K562 (cell line): ENCODE measurements around the gene MARS1. TPM values are rescaled to one million over a fixed set of nuclear protein-coding genes. Genes with fewer than 3 reads are reported as not detected.

ENCODE experiments used
- ATAC-seq: fragments of 200-7000 bp; cut with Tn5 transposase; 3 replicates; pipeline ENCODE4 v1.9.1; 2020; ENCODE audit warnings: moderate library complexity
- BruUV-seq: library from RNA; stranded (reverse); fragments of 400-500 nt; replicated peaks from 2 replicates; lab custom pipeline; 2021; lab: Mats Ljungman, UMichigan
- CTCF ChIA-PET: fragments of 300-600 bp; formaldehyde crosslinking; extraction: SDS; loops from one replicate; lab custom pipeline; 2021; ENCODE audit warnings: low intra/inter-chr PET ratio; lab: Yijun Ruan, JAX
- POLR2A ChIA-PET: fragments of 300-600, 350-650 bp; sonication (Branson Sonifier 250); formaldehyde crosslinking; extraction: SDS; loops from one replicate; lab custom pipeline; 2021; ENCODE audit warnings: antibody characterized with exemption, inconsistent platforms; lab: Yijun Ruan, JAX
- DNase-seq, 4 experiments: peaks; one replicate each; pipeline versions ENCODE4 v3.0.0 to v3.0.0-alpha.2; 2011 to 2018; ENCODE audit warnings: low spot score in 3 of 4, mixed read lengths in 3 of 4; ENCODE audit errors: extremely low read depth in 1 of 4
- FAIRE-seq: peaks from 2 replicates; lab custom pipeline; 2011; peaks lifted over from hg19 to GRCh38; lab: Jason Lieb, UNC
- H2AFZ ChIP-seq: 2 replicates; pipeline ENCODE4 v1.6.0; 2011; ENCODE audit warnings: low read depth, low read length, control low read depth, inconsistent platforms
- H3K27ac ChIP-seq: fragments of 200-600 bp; 3 replicates; pipeline ENCODE4 v1.8.0; 2011; ENCODE audit warnings: low read depth, mild to moderate bottlenecking, control low read depth, inconsistent platforms, low read length, moderate library complexity, mixed read lengths; ENCODE audit errors: extremely low read depth
- H3K27me3 ChIP-seq, 2 experiments: fragments of 300-600 bp in 1 of 2; 2 replicates in 1 of 2; 3 replicates in 1 of 2; pipeline versions ENCODE4 v1.6.0 to v1.8.0; 2011; ENCODE audit warnings: inconsistent platforms in 2 of 2, low read length in 2 of 2, mild to moderate bottlenecking in 1 of 2, mixed read lengths in 1 of 2, moderate library complexity in 1 of 2; ENCODE audit not compliant: control insufficient read depth in 2 of 2, insufficient read depth in 2 of 2
- H3K36me3 ChIP-seq: fragments of 300-600 bp; 3 replicates; pipeline ENCODE4 v1.8.0; 2011; ENCODE audit warnings: mild to moderate bottlenecking, low read length, inconsistent platforms; ENCODE audit not compliant: control insufficient read depth, insufficient read depth
- H3K4me1 ChIP-seq, 2 experiments: fragments of 200-600 bp in 1 of 2; replicated peaks in 1 of 2; 2 replicates in 1 of 2; 3 replicates in 1 of 2; pipeline versions ENCODE4 v1.5.1 to v1.8.0; 2011; ENCODE audit warnings: inconsistent platforms in 2 of 2, low read length in 2 of 2, mild to moderate bottlenecking in 1 of 2, mixed read lengths in 1 of 2, moderate library complexity in 1 of 2; ENCODE audit not compliant: control insufficient read depth in 2 of 2, insufficient read depth in 2 of 2
- H3K4me2 ChIP-seq: 2 replicates; pipeline ENCODE4 v1.6.1; 2011; ENCODE audit warnings: low read length, control low read depth, inconsistent platforms, mixed read lengths; ENCODE audit not compliant: insufficient read depth
- H3K4me3 ChIP-seq: fragments of 200-600 bp; sonication (generic), shearing (Covaris generic); 2 replicates; pipeline ENCODE4 v1.5.1; 2016; ENCODE audit warnings: control low read depth, inconsistent platforms
- H3K79me2 ChIP-seq: fragments of 200-600 bp; 3 replicates; pipeline ENCODE4 v1.8.0; 2011; ENCODE audit warnings: low read length, inconsistent platforms; ENCODE audit not compliant: control insufficient read depth, insufficient read depth
- H3K9ac ChIP-seq, 2 experiments: 2 replicates each; pipeline versions ENCODE4 v1.6.0 to v1.6.1; 2011; ENCODE audit warnings: low read depth in 2 of 2, low read length in 2 of 2, control low read depth in 1 of 2, inconsistent platforms in 1 of 2, mild to moderate bottlenecking in 1 of 2, mixed read lengths in 1 of 2; ENCODE audit not compliant: insufficient read depth in 1 of 2
- H3K9me1 ChIP-seq: one replicate; pipeline ENCODE4 v1.6.0; 2011; ENCODE audit warnings: inconsistent platforms, mild to moderate bottlenecking, low read length, moderate library complexity; ENCODE audit not compliant: control insufficient read depth, insufficient read depth
- H3K9me3 ChIP-seq: replicated peaks from 2 replicates; pipeline ENCODE4 v1.5.1; 2011; ENCODE audit warnings: low read depth, low read length, inconsistent platforms; ENCODE audit not compliant: control insufficient read depth, insufficient read depth
- H4K20me1 ChIP-seq: replicated peaks from 2 replicates; pipeline ENCODE4 v1.6.1; 2011; ENCODE audit warnings: low read length, inconsistent platforms, mixed read lengths; ENCODE audit not compliant: control insufficient read depth, insufficient read depth
- EGR1 ChIP-seq: fragments of 450-650 bp; conservative IDR thresholded peaks from 2 replicates; pipeline ENCODE4 v1.6.1; 2017; ENCODE audit warnings: mild to moderate bottlenecking
- HLTF ChIP-seq: fragments of 450-650 bp; IDR thresholded peaks from 2 replicates; pipeline ENCODE4 v1.6.1; 2016
- KDM5B ChIP-seq: fragments of 200-600 bp; sonication (generic); IDR thresholded peaks from 2 replicates; pipeline ENCODE4 v1.6.1; 2012; ENCODE audit warnings: low read depth, mild to moderate bottlenecking, moderate library complexity, low read length, control low read depth, inconsistent platforms; ENCODE audit not compliant: insufficient replicate concordance
- MAZ ChIP-seq, 2 experiments: fragments of 450-650 bp in 1 of 2; sonication (generic) in 1 of 2; formaldehyde crosslinking; IDR thresholded peaks in 1 of 2; conservative IDR thresholded peaks in 1 of 2; 2 replicates each; pipeline versions ENCODE4 v1.4.0 to v1.5.0; 2020; ENCODE audit warnings: mild to moderate bottlenecking in 1 of 2, missing genetic modification reagents in 1 of 2
- MNT ChIP-seq, 2 experiments: fragments of 450-650 bp; conservative IDR thresholded peaks; 2 replicates each; pipeline ENCODE4 v1.6.1; 2017; ENCODE audit warnings: mild to moderate bottlenecking in 2 of 2, moderate library complexity in 2 of 2
- POLR2G ChIP-seq: fragments of 200-400 bp; formaldehyde crosslinking; IDR thresholded peaks from 2 replicates; pipeline ENCODE4 v1.6.1; 2017; ENCODE audit warnings: low read depth, mild to moderate bottlenecking, antibody characterized with exemption, low read length, moderate library complexity
- ZBTB7A ChIP-seq: IDR thresholded peaks from 2 replicates; pipeline ENCODE4 v1.6.1; 2011; ENCODE audit warnings: low read depth, mild to moderate bottlenecking, low read length, moderate library complexity, borderline replicate concordance; ENCODE audit not compliant: control insufficient read depth
- ZNF384 ChIP-seq: IDR thresholded peaks from 2 replicates; pipeline ENCODE4 v1.6.1; 2012; ENCODE audit warnings: low read depth, low read length, improper control_type of control experiment
- WGBS: fragments of 100-300 bp; shearing (Covaris generic); methylation state at CpG from one replicate; pipeline ENCODE4 v1.1.6; 2016; ENCODE audit warnings: low coverage, mixed read lengths; ENCODE audit not compliant: insufficient coverage; ENCODE audit errors: missing lambda C conversion rate; 5-methylcytosine and 5-hydroxymethylcytosine counted together
- in situ Hi-C: fragments of 300-500 bp; cut with MboI; formaldehyde crosslinking; loops from 4 replicates; pipeline ENCODE4 v1.15.0; 2018; ENCODE audit warnings: inconsistent platforms, mixed read lengths
- intact Hi-C: fragments of 100-400 bp; cut with micrococcal nuclease; formaldehyde crosslinking; loops from 2 replicates; pipeline ENCODE4 v1.14.2; 2022
- polyA plus RNA-seq, 8 experiments: library from polyadenylated mRNA; depleted of rRNA in 4 of 8; stranded (reverse) in 5 of 8; unstranded in 3 of 8; fragments of >200 nt; fragmentation: Nextera tagmentation in 2 of 8; fragmentation: Illumina TruSeq in 1 of 8; extraction: Ambion mirVana in 2 of 8; extraction: Trizol in 1 of 8; gene quantifications; 2 replicates each; pipeline versions ENCODE4 v1.2.1 to v1.2.3, GENCODE V29; 2011 to 2014; ENCODE audit warnings: inconsistent platforms in 1 of 8, missing spikeins in 1 of 8
- total RNA-seq, 7 experiments: library from RNA; depleted of rRNA in 6 of 7; stranded (reverse); fragments of >200 nt in 6 of 7; fragmentation: Illumina TruSeq in 2 of 7; extraction: Trizol in 2 of 7; gene quantifications; 2 replicates each; pipeline versions ENCODE4 v1.2.1 to v1.2.3, GENCODE V29; 2011 to 2021; ENCODE audit warnings: low replicate concordance in 1 of 7
- TF ChIP-seq, protein P1 (sequence below), 2 experiments: IDR thresholded peaks; 2 replicates each; pipeline ENCODE4 v1.6.1; 2011; ENCODE audit warnings: borderline replicate concordance in 1 of 2, control low read depth in 1 of 2, low read depth in 1 of 2, low read length in 1 of 2, mild to moderate bottlenecking in 1 of 2, mixed read lengths in 1 of 2, moderate library complexity in 1 of 2; ENCODE audit not compliant: insufficient read depth in 1 of 2, insufficient read length in 1 of 2, poor library complexity in 1 of 2, severe bottlenecking in 1 of 2; ENCODE audit errors: extremely low read depth in 1 of 2
- TF ChIP-seq, protein P2 (sequence below): fragments of 450-650 bp; IDR thresholded peaks from 2 replicates; pipeline ENCODE4 v1.6.1; 2018; ENCODE audit not compliant: partially characterized antibody

Gene MARS1
- total and polyA plus RNA-seq, 9 of the 15 experiments (the other 6 are each of a cell fraction or from before 2014, with no cell fraction given), result 117 to 382 (median 220) TPM

DNA sequence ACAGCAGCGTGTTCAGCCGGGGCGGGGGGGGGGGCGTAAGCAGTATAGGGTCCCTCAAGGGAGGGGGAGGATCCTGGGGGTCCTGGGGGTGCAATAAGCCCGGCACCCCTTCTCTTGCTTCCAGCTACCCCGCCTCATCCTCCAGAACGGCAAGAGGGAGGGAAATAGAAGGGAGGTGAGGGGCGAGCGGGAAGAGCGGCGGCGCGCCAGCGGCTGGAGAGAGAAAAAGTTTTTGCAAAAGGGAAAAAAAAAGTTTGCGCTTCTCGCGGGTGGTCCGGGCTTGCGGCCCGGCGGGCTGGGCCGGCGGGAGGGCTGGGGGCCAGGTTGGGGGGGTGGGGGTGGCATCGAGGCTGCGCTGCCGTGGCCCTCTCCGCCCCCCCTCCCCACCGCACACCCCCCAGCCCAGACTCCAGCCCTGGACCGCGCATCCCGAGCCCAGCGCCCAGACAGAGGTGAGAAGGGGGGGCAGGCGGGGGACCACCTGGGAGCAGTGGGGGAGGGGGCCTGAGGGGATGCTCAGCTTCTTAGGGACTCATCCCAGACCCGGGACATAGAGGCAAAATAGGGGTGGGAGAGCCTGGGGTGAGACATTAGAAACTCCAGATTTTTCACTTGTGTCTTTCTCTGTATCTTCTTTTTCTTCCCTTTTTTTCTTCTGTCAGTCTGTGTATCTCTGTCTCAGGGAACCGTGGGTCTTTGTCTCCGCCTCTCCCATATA is 28.0 kb upstream of the MARS1 start, which contains the start of gene GLI1:
Gene GLI1, plus strand, starts transcription at position 36 of the 718 bp plus-strand sequence. CDS start 3,907 bp downstream, outside the sequence.
- Histone ChIP-seq H3K9me3 (no peaks in the 10 kb centered on the region), H3K4me2 (peak within 1 kb of the TSS; percentile 91), H3K9ac (peak within 1 kb of the TSS; percentile 71 to 89), H3K4me3 (peak within 1 kb of the TSS; percentile 62), H2AFZ (peak within 1 kb of the TSS; percentile 97), H4K20me1 (no peaks in the 10 kb centered on the region), H3K4me1 (peaks cover 36 to 58% of the 10 kb centered on the region in 2 experiments), H3K36me3 (no peaks in the 10 kb centered on the region), H3K27me3 (0 out of 5 replicates have a peak, but pooled peaks cover 0 to 6% of the 10 kb centered on the region in 2 experiments), H3K9me1 (no peaks in the 10 kb centered on the region), H3K79me2 (peaks cover 20% of the 10 kb centered on the region; the same call in 2 of the 3 replicates), H3K27ac (peak within 1 kb of the TSS; percentile 71)
- no peak for ATAC-seq
- CTCF ChIA-PET, result interaction anchor here (0.6 to 1.9 kb wide), 2 partner anchors 444 to 446 kb away, joined by 7 to 8 read pairs; no protein-coding TSS in a partner anchor
- in situ Hi-C loops, result no loop called here
- FAIRE-seq, result no peak
- 0% methylated on average over 3 of the region's 36 CpGs for WGBS
- peak in 3 of 4 experiments; percentile 68 to 77 (median 69) for DNase-seq
- POLR2A ChIA-PET, result interaction anchor here (0.7 to 2.3 kb wide), 7 partner anchors 10 to 230 kb away, joined by 3 to 13 read pairs (median 3); partner anchors contain the start of gene SHMT2
- intact Hi-C loops, result loop anchor here (2.0 to 5.0 kb wide), 3 partner anchors 27 to 232 kb away; partner anchors contain the start of genes DDIT3 and OS9
- no TSS peak for BruUV-seq
- TF ChIP-seq, protein P1, sequence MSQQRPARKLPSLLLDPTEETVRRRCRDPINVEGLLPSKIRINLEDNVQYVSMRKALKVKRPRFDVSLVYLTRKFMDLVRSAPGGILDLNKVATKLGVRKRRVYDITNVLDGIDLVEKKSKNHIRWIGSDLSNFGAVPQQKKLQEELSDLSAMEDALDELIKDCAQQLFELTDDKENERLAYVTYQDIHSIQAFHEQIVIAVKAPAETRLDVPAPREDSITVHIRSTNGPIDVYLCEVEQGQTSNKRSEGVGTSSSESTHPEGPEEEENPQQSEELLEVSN (IDR thresholded peaks at IDR 0.05; ENCODE audit: borderline replicate concordance in 1 of 2, extremely low read depth in 1 of 2, insufficient read depth in 1 of 2, insufficient read length in 1 of 2, low read depth in 1 of 2, low read length in 1 of 2, poor library complexity in 1 of 2, severe bottlenecking in 1 of 2), result peak in 1 of 2 experiments; percentile 68
- TF ChIP-seq HLTF (0 out of 2 replicates have a peak, but pooled peaks have one; percentile 7), MNT (conservative IDR thresholded peaks at IDR 0.05) (peak; percentile 2 to 15; a peak in 1 of 4 replicates), EGR1 (peak; percentile 37; the same call in 1 of the 2 replicates), POLR2G (peak; percentile 17; the same call in 1 of the 2 replicates), ZBTB7A (peak; percentile 76), ZNF384 (peak; percentile 62; the same call in 1 of the 2 replicates), MAZ (CRISPR knock-in tag; conservative IDR thresholded peaks at IDR 0.05 in 1 of 2, IDR thresholded peaks at IDR 0.05 in 1 of 2) (peak in 1 of 2 experiments; percentile 11; a peak in 2 of 4 replicates), KDM5B (peak; percentile 12)
- TF ChIP-seq, protein P2, sequence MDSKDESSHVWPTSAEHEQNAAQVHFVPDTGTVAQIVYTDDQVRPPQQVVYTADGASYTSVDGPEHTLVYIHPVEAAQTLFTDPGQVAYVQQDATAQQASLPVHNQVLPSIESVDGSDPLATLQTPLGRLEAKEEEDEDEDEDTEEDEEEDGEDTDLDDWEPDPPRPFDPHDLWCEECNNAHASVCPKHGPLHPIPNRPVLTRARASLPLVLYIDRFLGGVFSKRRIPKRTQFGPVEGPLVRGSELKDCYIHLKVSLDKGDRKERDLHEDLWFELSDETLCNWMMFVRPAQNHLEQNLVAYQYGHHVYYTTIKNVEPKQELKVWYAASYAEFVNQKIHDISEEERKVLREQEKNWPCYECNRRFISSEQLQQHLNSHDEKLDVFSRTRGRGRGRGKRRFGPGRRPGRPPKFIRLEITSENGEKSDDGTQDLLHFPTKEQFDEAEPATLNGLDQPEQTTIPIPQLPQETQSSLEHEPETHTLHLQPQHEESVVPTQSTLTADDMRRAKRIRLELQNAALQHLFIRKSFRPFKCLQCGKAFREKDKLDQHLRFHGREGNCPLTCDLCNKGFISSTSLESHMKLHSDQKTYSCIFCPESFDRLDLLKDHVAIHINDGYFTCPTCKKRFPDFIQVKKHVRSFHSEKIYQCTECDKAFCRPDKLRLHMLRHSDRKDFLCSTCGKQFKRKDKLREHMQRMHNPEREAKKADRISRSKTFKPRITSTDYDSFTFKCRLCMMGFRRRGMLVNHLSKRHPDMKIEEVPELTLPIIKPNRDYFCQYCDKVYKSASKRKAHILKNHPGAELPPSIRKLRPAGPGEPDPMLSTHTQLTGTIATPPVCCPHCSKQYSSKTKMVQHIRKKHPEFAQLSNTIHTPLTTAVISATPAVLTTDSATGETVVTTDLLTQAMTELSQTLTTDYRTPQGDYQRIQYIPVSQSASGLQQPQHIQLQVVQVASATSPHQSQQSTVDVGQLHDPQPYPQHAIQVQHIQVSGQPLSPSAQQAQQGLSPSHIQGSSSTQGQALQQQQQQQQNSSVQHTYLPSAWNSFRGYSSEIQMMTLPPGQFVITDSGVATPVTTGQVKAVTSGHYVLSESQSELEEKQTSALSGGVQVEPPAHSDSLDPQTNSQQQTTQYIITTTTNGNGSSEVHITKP, result no peak
